Mammary epithelial cell (primary cell): ENCODE results near the gene CELF4.

Source experiments
- EZH2 ChIP-seq: IDR thresholded peaks from 2 replicates; pipeline ENCODE4 v1.6.1; 2012; ENCODE audit warnings: low read length, inconsistent platforms, borderline replicate concordance
- TF ChIP-seq, protein P1 (sequence below), 2 donors: IDR thresholded peaks in 1 of 2; conservative IDR thresholded peaks in 1 of 2; 2 replicates each; pipeline ENCODE4 v1.5.1; 2011 to 2012; ENCODE audit warnings: inconsistent platforms in 2 of 2, low read length in 2 of 2, mild to moderate bottlenecking in 2 of 2, control low read depth in 1 of 2, low read depth in 1 of 2; ENCODE audit not compliant: insufficient read depth in 1 of 2; ENCODE audit errors: extremely low read depth in 1 of 2

DNA sequence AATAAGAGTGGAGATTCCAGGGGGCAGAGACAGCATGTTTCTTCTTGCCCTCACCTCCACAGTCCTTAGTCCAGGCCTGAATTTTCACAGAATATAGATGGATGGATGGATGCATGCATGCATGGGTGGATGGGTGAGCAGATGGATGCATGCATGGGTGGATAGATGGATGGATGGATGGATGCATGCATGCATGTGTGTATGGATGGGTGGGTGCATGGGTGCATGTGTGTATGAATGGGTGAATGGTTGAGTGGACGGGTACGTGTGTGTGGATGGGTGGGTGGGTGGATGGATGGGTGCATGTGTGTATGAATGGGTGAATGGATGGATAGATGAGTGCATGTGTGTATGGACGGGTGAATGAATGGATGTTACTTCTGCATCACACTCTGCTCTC lies 153.3 kb downstream of the CELF4 start:
- TF ChIP-seq, protein P1, sequence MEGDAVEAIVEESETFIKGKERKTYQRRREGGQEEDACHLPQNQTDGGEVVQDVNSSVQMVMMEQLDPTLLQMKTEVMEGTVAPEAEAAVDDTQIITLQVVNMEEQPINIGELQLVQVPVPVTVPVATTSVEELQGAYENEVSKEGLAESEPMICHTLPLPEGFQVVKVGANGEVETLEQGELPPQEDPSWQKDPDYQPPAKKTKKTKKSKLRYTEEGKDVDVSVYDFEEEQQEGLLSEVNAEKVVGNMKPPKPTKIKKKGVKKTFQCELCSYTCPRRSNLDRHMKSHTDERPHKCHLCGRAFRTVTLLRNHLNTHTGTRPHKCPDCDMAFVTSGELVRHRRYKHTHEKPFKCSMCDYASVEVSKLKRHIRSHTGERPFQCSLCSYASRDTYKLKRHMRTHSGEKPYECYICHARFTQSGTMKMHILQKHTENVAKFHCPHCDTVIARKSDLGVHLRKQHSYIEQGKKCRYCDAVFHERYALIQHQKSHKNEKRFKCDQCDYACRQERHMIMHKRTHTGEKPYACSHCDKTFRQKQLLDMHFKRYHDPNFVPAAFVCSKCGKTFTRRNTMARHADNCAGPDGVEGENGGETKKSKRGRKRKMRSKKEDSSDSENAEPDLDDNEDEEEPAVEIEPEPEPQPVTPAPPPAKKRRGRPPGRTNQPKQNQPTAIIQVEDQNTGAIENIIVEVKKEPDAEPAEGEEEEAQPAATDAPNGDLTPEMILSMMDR (conservative IDR thresholded peaks at IDR 0.05 in 1 of 2, IDR thresholded peaks at IDR 0.05 in 1 of 2; ENCODE audit: extremely low read depth in 1 of 2, insufficient read depth in 1 of 2, low read depth in 1 of 2, low read length in 2 of 2) = no peak
- TF ChIP-seq EZH2 = no peak
